Inflammatory macrophage treated with lipopolysaccharide for 4 hours (primary cell): Measurements from ENCODE around the gene OR2A1.
"Not testable (repeated sequence)": the region's sequence is repeated elsewhere in the genome, so short reads cannot be mapped to it uniquely, and the experiment has no call there.

Source experiments
- DNase-seq: peaks from one replicate; pipeline ENCODE4 v3.0.0-alpha.2; 2020

OR2A1 gene

GRCh38 chr7:144325868-144326267 is 13.6 kb downstream of the OR2A1 start:
- DNase-seq, result not testable (repeated sequence)

GRCh38 chr7:144330044-144330443 is 17.8 kb downstream of the OR2A1 start:
- not testable (repeated sequence) for DNase-seq

- DNase-seq, result not testable (repeated sequence)
Observed at GRCh38 chr7:144331221-144331995, 19.2 kb downstream of the OR2A1 start.

- DNase-seq, result not testable (repeated sequence)
Observed at GRCh38 chr7:144331996-144332288, 19.7 kb downstream of the OR2A1 start.

- not testable (repeated sequence) for DNase-seq
Observed at GRCh38 chr7:144348625-144349024, 36.4 kb downstream of the OR2A1 start.

- DNase-seq, result peak; percentile 0
Observed at GRCh38 chr7:144351667-144352066, 39.4 kb downstream of the OR2A1 start.

GRCh38 chr7:144355176-144355822 is 43.1 kb downstream of the OR2A1 start, which contains the start of gene ARHGEF5:
ARHGEF5 (plus strand) TSS chr7:144355402; CDS start chr7:144362670, 7,268 bp downstream.
- DNase-seq, result not testable (repeated sequence)

GRCh38 chr7:144356185-144356584 is 44.0 kb downstream of the OR2A1 start:
- DNase-seq, result not testable (repeated sequence)

- not testable (repeated sequence) for DNase-seq
Observed at GRCh38 chr7:144356860-144357259, 44.6 kb downstream of the OR2A1 start.

- not testable (repeated sequence) for DNase-seq
Observed at GRCh38 chr7:144362061-144362460, 49.8 kb downstream of the OR2A1 start.

- DNase-seq, result not testable (repeated sequence)
Observed at GRCh38 chr7:144365523-144365922, 53.3 kb downstream of the OR2A1 start.

- DNase-seq, result not testable (repeated sequence)
Observed at GRCh38 chr7:144367250-144367649, 55.0 kb downstream of the OR2A1 start.

GRCh38 chr7:144369221-144369620 is 57.0 kb downstream of the OR2A1 start:
- DNase-seq, result not testable (repeated sequence)
